Cardiac muscle cell (in vitro differentiated cells and primary cell): Measurements from ENCODE around the gene PC. TPM values are rescaled to one million over a fixed set of nuclear protein-coding genes. Genes with fewer than 3 reads are reported as not detected.

Experiments used
- DNase-seq, 2 donors: peaks; one replicate each; pipeline versions ENCODE4 v3.0.0 to v3.0.0-alpha.2; 2010 to 2017; ENCODE audit warnings: low read depth in 1 of 2, low spot score in 1 of 2
- H3K27ac ChIP-seq: fragments of 200-600 bp; sonication (generic); 2 replicates; pipeline ENCODE4 v1.5.1; 2016
- H3K27me3 ChIP-seq: fragments of 200-600 bp; sonication (generic); 2 replicates; pipeline ENCODE4 v1.6.0; 2016; ENCODE audit warnings: control low read depth
- H3K36me3 ChIP-seq: fragments of 200-600 bp; sonication (generic); 2 replicates; pipeline ENCODE4 v1.5.1; 2016; ENCODE audit warnings: control low read depth
- H3K4me1 ChIP-seq: fragments of 200-600 bp; sonication (generic); 2 replicates; pipeline ENCODE4 v1.8.1; 2017; ENCODE audit warnings: low read depth, mild to moderate bottlenecking, mixed run types
- H3K4me3 ChIP-seq: fragments of 200-600 bp; sonication (generic); 2 replicates; pipeline ENCODE4 v1.5.1; 2016; ENCODE audit warnings: mild to moderate bottlenecking
- H3K9me3 ChIP-seq: fragments of 200-600 bp; sonication (generic); 2 replicates; pipeline ENCODE4 v1.5.1; 2017; ENCODE audit warnings: low read depth, mild to moderate bottlenecking, control low read depth
- CTCF ChIP-seq: IDR thresholded peaks from 2 replicates; pipeline ENCODE4 v1.5.1; 2012; ENCODE audit warnings: low read depth, mild to moderate bottlenecking, low read length
- polyA plus RNA-seq: library from polyadenylated mRNA; unstranded; fragments of >200 nt; fragmentation: Nextera tagmentation; extraction: Ambion mirVana; gene quantifications from 2 replicates; pipeline ENCODE4 v1.2.1, GENCODE V29; 2016
- total RNA-seq: library from RNA; depleted of rRNA; stranded (reverse); fragments of >200 nt; gene quantifications from 2 replicates; pipeline ENCODE4 v1.2.3, GENCODE V29; 2016

PC gene
- total and polyA plus RNA-seq, 2 experiments from 2014 or later, result 20.5 to 30.7 TPM

GRCh38 chr11:66868082-66868725 is 90.0 kb downstream of the PC start:
- H3K4me3 ChIP-seq, result no peak overlapping the region
- H3K4me1 ChIP-seq, result peaks cover 5% of the 10 kb centered on the region
- H3K27me3 ChIP-seq, result no peaks in the 10 kb centered on the region
- H3K36me3 ChIP-seq, result no peaks in the 10 kb centered on the region
- DNase-seq, result no peak
- no peaks in the 10 kb centered on the region for H3K9me3 ChIP-seq
- no peak for TF ChIP-seq CTCF
- H3K27ac ChIP-seq, result no peak overlapping the region

- DNase-seq, result no peak
- Histone ChIP-seq H3K36me3 (no peaks in the 10 kb centered on the region), H3K4me3 (no peak overlapping the region), H3K4me1 (peaks cover 5% of the 10 kb centered on the region), H3K27ac (no peak overlapping the region), H3K27me3 (no peaks in the 10 kb centered on the region), H3K9me3 (no peaks in the 10 kb centered on the region)
- TF ChIP-seq CTCF, result no peak
Measured at GRCh38 chr11:66867425-66868040, 90.7 kb downstream of the PC start.

- Histone ChIP-seq H3K4me3 (no peak overlapping the region), H3K36me3 (no peaks in the 10 kb centered on the region), H3K4me1 (peaks cover 5% of the 10 kb centered on the region), H3K27me3 (no peaks in the 10 kb centered on the region), H3K9me3 (no peaks in the 10 kb centered on the region), H3K27ac (no peak overlapping the region)
- TF ChIP-seq CTCF, result no peak
- DNase-seq, result no peak
Measured at GRCh38 chr11:66866511-66866986, 91.6 kb downstream of the PC start.

GRCh38 chr11:66866007-66866406 is 92.2 kb downstream of the PC start:
- H3K4me1 ChIP-seq, result peaks cover 5% of the 10 kb centered on the region
- no peak for TF ChIP-seq CTCF
- no peak overlapping the region for H3K4me3 ChIP-seq
- H3K36me3 ChIP-seq, result no peaks in the 10 kb centered on the region
- no peaks in the 10 kb centered on the region for H3K9me3 ChIP-seq
- H3K27ac ChIP-seq, result no peak overlapping the region
- no peaks in the 10 kb centered on the region for H3K27me3 ChIP-seq
- DNase-seq, result no peak

- no peaks in the 10 kb centered on the region for H3K36me3 ChIP-seq
- no peaks in the 10 kb centered on the region for H3K9me3 ChIP-seq
- no peak for TF ChIP-seq CTCF
- DNase-seq, result peak in 1 of 2 donors; percentile 52
- H3K4me3 ChIP-seq, result no peak overlapping the region
- H3K4me1 ChIP-seq, result peaks cover 5% of the 10 kb centered on the region
- H3K27me3 ChIP-seq, result no peaks in the 10 kb centered on the region
- H3K27ac ChIP-seq, result no peak overlapping the region
Measured at GRCh38 chr11:66864924-66865697, 93.1 kb downstream of the PC start.
